K562 treated with DMSO at 1 percent for 12 hours (cell line): Measurements from ENCODE around the gene C11orf21. TPM values are rescaled to one million over a fixed set of nuclear protein-coding genes. Genes with fewer than 3 reads are reported as not detected.

Experiments
- total RNA-seq: library from RNA; unstranded; fragments of 300-600 nt; gene quantifications from 2 replicates; pipeline ENCODE4 v1.2.3, GENCODE V29; 2022; ENCODE audit not compliant: insufficient read depth

Gene C11orf21
- 0.53 TPM in 1 of 2 replicates, not detected in the other for total RNA-seq

DNA sequence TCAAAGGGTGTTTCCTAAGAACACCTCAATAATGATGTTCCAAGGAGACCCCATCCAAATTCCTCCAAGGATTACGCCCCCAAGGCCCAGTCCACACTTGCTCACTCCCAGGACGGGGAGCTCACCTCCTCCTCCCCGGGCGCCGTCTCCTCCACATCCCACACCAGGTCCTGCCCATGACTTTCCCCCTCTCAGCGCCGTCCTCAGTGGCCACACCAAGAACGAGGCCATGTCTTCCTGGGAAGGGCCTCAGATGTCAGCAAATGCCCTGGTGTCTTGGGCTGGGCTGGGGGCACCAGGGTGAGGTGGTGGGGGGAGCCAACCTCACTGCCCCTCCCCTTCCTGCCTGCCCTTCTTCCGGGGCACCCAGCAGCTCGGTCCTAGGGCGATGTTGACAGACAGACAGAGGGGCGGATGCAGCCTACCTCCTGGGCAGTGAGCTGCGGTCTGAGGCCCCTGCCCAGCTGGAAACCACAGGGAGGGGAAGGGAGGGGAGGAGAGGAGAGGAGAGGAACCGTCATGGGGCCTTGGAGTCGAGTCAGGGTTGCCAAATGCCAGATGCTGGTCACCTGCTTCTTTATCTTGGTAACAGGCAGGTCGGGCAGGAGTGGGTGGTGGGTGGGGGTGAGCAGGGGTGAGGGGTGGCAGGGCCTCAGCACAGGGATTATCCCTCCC is at the start of gene C11orf21, which contains the start of gene TSPAN32:
Gene C11orf21 (minus strand): TSS at position 288 of the 675 bp plus-strand sequence. CDS start 110 bp downstream, at position 178.
Gene TSPAN32 (plus strand): TSS at position 383 of the 675 bp plus-strand sequence. CDS start 137 bp downstream, at position 520.

GRCh38 chr11:2270322-2271076 is 31.2 kb downstream of the C11orf21 start, which contains the start of gene ASCL2:
Gene ASCL2, minus strand, starts transcription at chr11:2270588. Its CDS starts 256 bp downstream, at chr11:2270332.

Other genes with a start within 250 kb of the C11orf21 start
- gene IGF2, start 162.5 kb downstream of the C11orf21 start, total RNA-seq, result not detected in 2 replicates
- gene INS, start 140.7 kb downstream of the C11orf21 start, total RNA-seq, result not detected in 2 replicates
- gene TH, start 130.1 kb downstream of the C11orf21 start, total RNA-seq, result not detected in 2 replicates
- 0.70 and 0.77 TPM in 2 replicates for gene ASCL2, start 31.3 kb downstream of the C11orf21 start, total RNA-seq
- gene TSPAN32, start 95 bp upstream of the C11orf21 start, total RNA-seq, result 0.53 and 1.6 TPM in 2 replicates
- gene CD81, start 75.4 kb upstream of the C11orf21 start, total RNA-seq, result 194 TPM in 2 replicates
- gene TSSC4, start 98.8 kb upstream of the C11orf21 start, total RNA-seq, result 29.3 and 56.1 TPM in 2 replicates
- gene TRPM5, start 142.6 kb upstream of the C11orf21 start, total RNA-seq, result not detected in 2 replicates
- gene KCNQ1, start 143.1 kb upstream of the C11orf21 start, total RNA-seq, result not detected in 2 replicates